K562 (cell line): ENCODE measurements around the gene REC8. TPM values are rescaled to one million over a fixed set of nuclear protein-coding genes. Genes with fewer than 3 reads are reported as not detected.

Source experiments
- AFF4 ChIP-seq: sonication (generic); formaldehyde crosslinking; IDR thresholded peaks from 2 replicates; pipeline ENCODE4 v1.8.0; 2023; ENCODE audit warnings: mild to moderate bottlenecking, missing genetic modification reagents
- ARID3B ChIP-seq: fragments of 250-450 bp; sonication (Bioruptor Pico); IDR thresholded peaks from 2 replicates; pipeline ENCODE4 v1.4.0; 2020; ENCODE audit warnings: borderline replicate concordance
- ARID4B ChIP-seq: sonication (generic); formaldehyde crosslinking; IDR thresholded peaks from 2 replicates; pipeline ENCODE4 v1.8.0; 2022; ENCODE audit warnings: mild to moderate bottlenecking, missing genetic modification reagents
- GATAD2B ChIP-seq: fragments of 450-650 bp; IDR thresholded peaks from 2 replicates; pipeline ENCODE4 v1.6.1; 2017; ENCODE audit warnings: mild to moderate bottlenecking, borderline replicate concordance
- ZBTB40 ChIP-seq, 2 experiments: fragments of 450-650 bp in 1 of 2; sonication (generic) in 1 of 2; formaldehyde crosslinking in 1 of 2; IDR thresholded peaks; 2 replicates each; pipeline versions ENCODE4 v1.7.1 to v1.9.0; 2016 to 2022; ENCODE audit warnings: inconsistent platforms in 1 of 2, mild to moderate bottlenecking in 1 of 2, missing genetic modification reagents in 1 of 2
- polyA plus RNA-seq, 8 experiments: library from polyadenylated mRNA; depleted of rRNA in 4 of 8; stranded (reverse) in 5 of 8; unstranded in 3 of 8; fragments of >200 nt; fragmentation: Nextera tagmentation in 2 of 8; fragmentation: Illumina TruSeq in 1 of 8; extraction: Ambion mirVana in 2 of 8; extraction: Trizol in 1 of 8; gene quantifications; 2 replicates each; pipeline versions ENCODE4 v1.2.1 to v1.2.3, GENCODE V29; 2011 to 2014; ENCODE audit warnings: inconsistent platforms in 1 of 8, missing spikeins in 1 of 8
- total RNA-seq, 7 experiments: library from RNA; depleted of rRNA in 6 of 7; stranded (reverse); fragments of >200 nt in 6 of 7; fragmentation: Illumina TruSeq in 2 of 7; extraction: Trizol in 2 of 7; gene quantifications; 2 replicates each; pipeline versions ENCODE4 v1.2.1 to v1.2.3, GENCODE V29; 2011 to 2021; ENCODE audit warnings: low replicate concordance in 1 of 7

The REC8 gene
- total and polyA plus RNA-seq, 9 of the 15 experiments (the other 6 are each of a cell fraction or from before 2014, with no cell fraction given) = 0.11 to 2.5 (median 0.85) TPM

- TF ChIP-seq AFF4 (CRISPR knock-in tag) = no peak
- peak; percentile 88 for TF ChIP-seq ARID4B (CRISPR knock-in tag)
- TF ChIP-seq ARID3B (CRISPR knock-in tag) = no peak
- no peak for TF ChIP-seq GATAD2B
- TF ChIP-seq ZBTB40 (IDR thresholded peaks at IDR 0.05) = no peak
- TF ChIP-seq ZBTB40 (CRISPR knock-in tag; IDR thresholded peaks at IDR 0.05) = no peak
Observed at GRCh38 chr14:24135834-24136683, 35.8 kb upstream of the REC8 start, which contains the start of gene PSME1 (continued).
